OCI-LY7 (cell line): ENCODE results near the gene VGLL3. TPM values are rescaled to one million over a fixed set of nuclear protein-coding genes. Genes with fewer than 3 reads are reported as not detected.

Experiments used
- BruUV-seq: library from RNA; stranded (reverse); fragments of 400-500 nt; replicated peaks from 2 replicates; lab custom pipeline; 2021; lab: Mats Ljungman, UMichigan
- CTCF ChIA-PET: fragments of 300-600 bp; sonication (Branson Sonifier 250); formaldehyde crosslinking; loops from one replicate; lab custom pipeline; 2022; ENCODE audit warnings: antibody characterized with exemption; ENCODE audit not compliant: unreplicated experiment; lab: Charles Lee
- POLR2A ChIA-PET: fragments of 300-600 bp; sonication (Branson Sonifier 250); formaldehyde crosslinking; loops from one replicate; lab custom pipeline; 2022; ENCODE audit warnings: antibody characterized with exemption; lab: Charles Lee
- DNase-seq: peaks from one replicate; pipeline ENCODE4 v3.0.0-alpha.2; 2015; ENCODE audit warnings: low spot score
- H2AFZ ChIP-seq: fragments of 200-600 bp; sonication (generic), shearing (Covaris generic); 2 replicates; pipeline ENCODE4 v1.6.1; 2014; ENCODE audit warnings: mild to moderate bottlenecking, antibody characterized with exemption, low read length, moderate library complexity
- H3K27ac ChIP-seq: fragments of 200-600 bp; sonication (generic); 2 replicates; pipeline ENCODE4 v1.5.1; 2014; ENCODE audit warnings: mixed run types, low read depth, mild to moderate bottlenecking, moderate library complexity, low read length, inconsistent platforms; ENCODE audit not compliant: poor library complexity, severe bottlenecking
- H3K36me3 ChIP-seq: fragments of 200-600 bp; sonication (generic); 2 replicates; pipeline ENCODE4 v1.6.1; 2014; ENCODE audit warnings: mild to moderate bottlenecking, antibody characterized with exemption, low read length, moderate library complexity, mixed read lengths; ENCODE audit not compliant: insufficient read depth
- H3K4me1 ChIP-seq: fragments of 200-600 bp; sonication (generic); 2 replicates; pipeline ENCODE4 v1.5.1; 2014; ENCODE audit warnings: mild to moderate bottlenecking, low read length; ENCODE audit not compliant: insufficient read depth, poor library complexity, severe bottlenecking
- H3K4me2 ChIP-seq: fragments of 200-600 bp; sonication (generic); 2 replicates; pipeline ENCODE4 v1.6.1; 2014; ENCODE audit warnings: mild to moderate bottlenecking, low read length
- H3K4me3 ChIP-seq: fragments of 200-600 bp; sonication (generic); 2 replicates; pipeline ENCODE4 v1.5.1; 2014; ENCODE audit warnings: mild to moderate bottlenecking, low read depth, low read length; ENCODE audit not compliant: poor library complexity, severe bottlenecking
- H3K79me2 ChIP-seq: fragments of 200-600 bp; sonication (generic); 2 replicates; pipeline ENCODE4 v1.6.1; 2016; ENCODE audit warnings: low read depth, mild to moderate bottlenecking, low read length, moderate library complexity, mixed read lengths; ENCODE audit not compliant: insufficient read depth
- H3K9me2 ChIP-seq: fragments of 200-600 bp; sonication (generic); 2 replicates; pipeline ENCODE4 v1.6.1; 2016; ENCODE audit warnings: mild to moderate bottlenecking, low read length, mixed read lengths; ENCODE audit not compliant: insufficient read depth
- H3K9me3 ChIP-seq: fragments of 200-600 bp; sonication (generic); 2 replicates; pipeline ENCODE4 v1.6.1; 2014; ENCODE audit warnings: mild to moderate bottlenecking, mixed run types, low read length, mixed read lengths
- H4K20me1 ChIP-seq: fragments of 200-600 bp; sonication (generic); 2 replicates; pipeline ENCODE4 v1.6.1; 2014; ENCODE audit warnings: mild to moderate bottlenecking, antibody characterized with exemption, low read length, moderate library complexity, mixed read lengths; ENCODE audit not compliant: insufficient read depth
- EZH2phosphoT487 ChIP-seq: fragments of 200-600 bp; sonication (generic); IDR thresholded peaks from 2 replicates; pipeline ENCODE4 v1.6.1; 2018; ENCODE audit warnings: low read depth, borderline replicate concordance, mild to moderate bottlenecking, mixed run types, antibody characterized with exemption, low read length, moderate library complexity, mixed read lengths
- intact Hi-C: fragments of 100-400 bp; cut with micrococcal nuclease; formaldehyde crosslinking; loops from one replicate; pipeline ENCODE4 v1.10.0; 2022; ENCODE audit not compliant: unreplicated experiment
- total RNA-seq, 2 experiments: library from RNA; depleted of rRNA in 1 of 2; stranded (reverse); fragments of >200 nt in 1 of 2; shearing (Covaris generic) in 1 of 2; gene quantifications; 2 replicates each; pipeline ENCODE4 v1.2.3, GENCODE V29; 2014 to 2022
- TF ChIP-seq, protein P1 (sequence below): fragments of 200-600 bp; sonication (generic); conservative IDR thresholded peaks from 2 replicates; pipeline ENCODE4 v1.5.1; 2014; ENCODE audit warnings: mild to moderate bottlenecking, antibody characterized with exemption, low read length, moderate library complexity, mixed read lengths

VGLL3 gene
- total RNA-seq, 2 experiments from 2014 or later: not detected

DNA sequence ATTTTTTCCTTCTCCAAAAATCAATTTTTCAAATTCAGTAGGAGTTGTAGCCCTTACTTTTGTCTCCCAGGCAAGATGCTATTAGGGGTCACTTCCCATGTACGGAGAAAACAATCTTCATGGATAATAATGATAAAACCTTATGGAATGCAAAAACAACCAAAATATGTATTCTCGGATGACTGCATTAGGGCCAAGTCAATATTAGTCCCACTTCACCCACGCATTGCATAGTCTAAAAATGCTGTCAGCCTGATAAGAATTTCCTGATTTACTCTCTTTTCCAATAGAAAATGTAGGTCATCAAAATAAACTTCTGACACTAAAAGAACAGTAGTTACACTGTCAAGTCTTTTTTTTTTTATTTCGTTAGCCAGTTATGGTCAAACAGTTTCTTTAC lies 2.7 kb downstream of the VGLL3 start:
- CTCF ChIA-PET: no interaction called here
- Histone ChIP-seq H3K27ac (no peak overlapping the region), H3K4me2 (no peak overlapping the region), H3K4me3 (no peak overlapping the region), H3K36me3 (no peaks in the 10 kb centered on the region), H3K79me2 (no peaks in the 10 kb centered on the region), H4K20me1 (no peaks in the 10 kb centered on the region), H2AFZ (no peak overlapping the region), H3K9me2 (no peaks in the 10 kb centered on the region), H3K9me3 (no peaks in the 10 kb centered on the region), H3K4me1 (no peaks in the 10 kb centered on the region)
- TF ChIP-seq, protein P1, sequence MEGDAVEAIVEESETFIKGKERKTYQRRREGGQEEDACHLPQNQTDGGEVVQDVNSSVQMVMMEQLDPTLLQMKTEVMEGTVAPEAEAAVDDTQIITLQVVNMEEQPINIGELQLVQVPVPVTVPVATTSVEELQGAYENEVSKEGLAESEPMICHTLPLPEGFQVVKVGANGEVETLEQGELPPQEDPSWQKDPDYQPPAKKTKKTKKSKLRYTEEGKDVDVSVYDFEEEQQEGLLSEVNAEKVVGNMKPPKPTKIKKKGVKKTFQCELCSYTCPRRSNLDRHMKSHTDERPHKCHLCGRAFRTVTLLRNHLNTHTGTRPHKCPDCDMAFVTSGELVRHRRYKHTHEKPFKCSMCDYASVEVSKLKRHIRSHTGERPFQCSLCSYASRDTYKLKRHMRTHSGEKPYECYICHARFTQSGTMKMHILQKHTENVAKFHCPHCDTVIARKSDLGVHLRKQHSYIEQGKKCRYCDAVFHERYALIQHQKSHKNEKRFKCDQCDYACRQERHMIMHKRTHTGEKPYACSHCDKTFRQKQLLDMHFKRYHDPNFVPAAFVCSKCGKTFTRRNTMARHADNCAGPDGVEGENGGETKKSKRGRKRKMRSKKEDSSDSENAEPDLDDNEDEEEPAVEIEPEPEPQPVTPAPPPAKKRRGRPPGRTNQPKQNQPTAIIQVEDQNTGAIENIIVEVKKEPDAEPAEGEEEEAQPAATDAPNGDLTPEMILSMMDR: no peak
- no peak for TF ChIP-seq EZH2phosphoT487
- no TSS peak for BruUV-seq
- DNase-seq: no peak
- intact Hi-C loops: no loop called here
- POLR2A ChIA-PET: no interaction called here

DNA sequence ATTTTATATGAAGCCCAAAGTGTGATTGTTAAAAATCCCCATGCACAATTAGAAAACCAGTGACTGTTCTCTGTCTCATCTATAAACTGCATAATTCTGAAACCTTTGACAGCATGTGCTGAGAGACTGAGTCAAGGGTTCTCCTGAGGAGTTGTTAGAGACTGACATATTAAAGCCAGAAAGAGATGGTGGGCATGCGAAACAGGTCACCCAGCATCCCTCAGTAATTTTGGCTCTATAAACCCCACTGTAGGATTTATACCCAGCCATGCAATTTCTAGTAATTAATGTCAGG lies 3.6 kb downstream of the VGLL3 start:
- no peaks in the 10 kb centered on the region for H3K9me3 ChIP-seq
- no peak overlapping the region for H3K4me3 ChIP-seq
- no peaks in the 10 kb centered on the region for H3K4me1 ChIP-seq
- no peak for DNase-seq
- intact Hi-C loops: no loop called here
- H3K9me2 ChIP-seq: no peaks in the 10 kb centered on the region
- TF ChIP-seq, protein P1: no peak
- no peak for TF ChIP-seq EZH2phosphoT487
- H2AFZ ChIP-seq: no peak overlapping the region
- no peaks in the 10 kb centered on the region for H3K36me3 ChIP-seq
- no TSS peak for BruUV-seq
- H3K27ac ChIP-seq: no peak overlapping the region
- H4K20me1 ChIP-seq: no peaks in the 10 kb centered on the region
- H3K79me2 ChIP-seq: no peaks in the 10 kb centered on the region
- H3K4me2 ChIP-seq: no peak overlapping the region
- ChIA-PET CTCF (no interaction called here), POLR2A (no interaction called here)

DNA sequence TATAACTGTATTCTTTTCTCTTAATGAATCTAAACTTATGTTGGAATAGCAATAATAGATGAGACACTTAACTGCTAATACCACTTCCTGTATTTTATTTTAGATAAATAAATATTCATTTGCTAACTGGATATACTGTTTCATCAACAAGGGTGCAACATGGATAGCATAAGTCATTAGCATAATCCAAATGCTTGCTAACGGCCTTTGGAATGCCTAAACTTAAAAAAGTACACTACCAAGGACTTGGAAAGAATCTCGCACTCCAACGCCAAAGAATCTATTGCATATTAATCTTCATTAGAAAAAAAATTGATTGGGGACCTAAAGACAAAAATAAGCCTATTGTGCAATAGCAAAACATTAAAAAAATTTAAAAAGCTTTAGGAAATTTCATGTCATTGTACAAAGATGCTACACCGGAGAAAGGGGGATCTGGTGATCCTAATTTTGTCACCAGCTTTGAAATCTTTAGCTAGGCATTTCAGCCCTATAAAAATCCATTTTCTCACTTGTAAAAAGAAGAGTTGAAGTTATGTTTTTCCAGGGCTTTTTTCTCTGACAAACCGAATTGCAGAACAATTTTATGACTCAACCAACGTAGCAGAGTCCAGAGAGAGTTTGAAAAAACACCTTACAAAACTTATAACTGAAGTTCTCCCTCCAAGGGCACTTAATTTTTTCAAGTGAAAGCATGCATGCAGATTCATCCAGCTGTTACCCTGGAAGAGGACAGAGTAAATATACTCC lies 4.1 kb downstream of the VGLL3 start:
- no peak for DNase-seq
- H3K27ac ChIP-seq: no peak overlapping the region
- H3K9me3 ChIP-seq: no peaks in the 10 kb centered on the region
- CTCF ChIA-PET: no interaction called here
- no peaks in the 10 kb centered on the region for H4K20me1 ChIP-seq
- no peak overlapping the region for H3K4me2 ChIP-seq
- no peaks in the 10 kb centered on the region for H3K79me2 ChIP-seq
- BruUV-seq: no TSS peak
- H3K9me2 ChIP-seq: no peaks in the 10 kb centered on the region
- no peaks in the 10 kb centered on the region for H3K36me3 ChIP-seq
- no peak overlapping the region for H3K4me3 ChIP-seq
- H3K4me1 ChIP-seq: no peaks in the 10 kb centered on the region
- TF ChIP-seq, protein P1: no peak
- no peak for TF ChIP-seq EZH2phosphoT487
- POLR2A ChIA-PET: no interaction called here
- H2AFZ ChIP-seq: no peak overlapping the region
- intact Hi-C loops: no loop called here
